Sigmoid colon (tissue), 4 donors: ENCODE measurements around the gene ADAMTS2.

ENCODE experiments used
- CTCF ChIP-seq, 4 experiments: fragments of 450-650 bp in 3 of 4; fragments of 200-600 bp in 1 of 4; IDR thresholded peaks; one replicate each; pipeline ENCODE4 v1.5.1; 2016 to 2019; ENCODE audit warnings: antibody characterized with exemption in 4 of 4, mild to moderate bottlenecking in 3 of 4, moderate library complexity in 2 of 4
- EP300 ChIP-seq, 4 donors: sonication (generic); formaldehyde crosslinking; IDR thresholded peaks; one replicate each; pipeline ENCODE4 v1.6.1; 2017; ENCODE audit warnings: antibody characterized with exemption in 4 of 4
- POLR2A ChIP-seq, 2 donors: fragments of 450-650 bp; IDR thresholded peaks; one replicate each; pipeline ENCODE4 v1.6.1; 2016; ENCODE audit warnings: antibody characterized with exemption in 2 of 2, mild to moderate bottlenecking in 2 of 2, moderate library complexity in 2 of 2
- POLR2AphosphoS5 ChIP-seq, 4 donors: sonication (generic); formaldehyde crosslinking; IDR thresholded peaks; one replicate each; pipeline ENCODE4 v1.6.1; 2017; ENCODE audit warnings: antibody characterized with exemption in 4 of 4

DNA sequence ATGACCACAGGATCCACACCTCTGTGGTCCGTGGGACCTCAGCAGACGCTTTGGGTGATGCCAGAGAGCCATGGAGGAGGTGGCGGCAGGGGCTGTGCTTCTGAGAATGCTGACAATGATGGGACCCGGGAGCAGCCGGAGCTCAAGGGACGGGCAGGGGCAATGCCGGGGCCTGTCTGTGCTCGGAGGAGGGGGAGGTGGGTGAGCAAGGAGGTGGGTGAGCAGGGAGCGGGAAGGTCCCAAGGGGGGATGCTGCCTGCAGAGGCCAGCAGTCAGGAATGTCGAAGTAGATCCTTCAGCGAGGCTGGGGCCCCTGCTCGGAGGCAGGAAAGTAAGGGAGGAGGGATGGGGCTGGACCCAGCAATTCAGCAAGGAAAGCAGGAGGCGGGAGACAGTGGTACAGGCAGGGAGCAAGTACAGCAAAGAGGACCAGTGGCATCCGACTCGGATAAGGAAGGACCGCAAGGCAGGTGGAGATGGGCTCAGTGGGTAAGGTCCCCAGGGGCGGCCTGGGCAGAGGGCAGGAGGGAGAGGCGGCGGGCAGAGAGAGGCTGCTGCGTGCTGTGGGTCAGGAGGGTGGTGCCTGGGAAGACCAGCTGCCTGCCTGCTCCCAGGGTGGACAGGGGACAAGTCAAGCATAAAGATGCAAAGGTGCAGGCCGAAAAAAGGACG is 49.0 kb downstream of the ADAMTS2 start:
- no peak for TF ChIP-seq POLR2AphosphoS5 (IDR thresholded peaks at IDR 0.05)
- no peak for TF ChIP-seq CTCF (IDR thresholded peaks at IDR 0.05)
- no peak for TF ChIP-seq EP300 (IDR thresholded peaks at IDR 0.05)
- TF ChIP-seq POLR2A (IDR thresholded peaks at IDR 0.05): no peak
